Uterus (tissue), 4 donors: Measurements from ENCODE around the gene ERF. TPM values are rescaled to one million over a fixed set of nuclear protein-coding genes. Genes with fewer than 3 reads are reported as not detected.

ENCODE experiments used
- DNase-seq, 2 donors: peaks; one replicate each; pipeline ENCODE4 v3.0.0-alpha.2; 2019 to 2020
- H3K27ac ChIP-seq, 2 donors: fragments of 200-600 bp; sonication (generic); 1 replicate in 1 of 2; 2 replicates in 1 of 2; pipeline ENCODE4 v1.5.1; 2016 to 2018
- H3K27me3 ChIP-seq, 2 donors: fragments of 200-600 bp; sonication (generic); one replicate each; pipeline ENCODE4 v1.5.1; 2018 to 2019; ENCODE audit warnings: control low read depth in 1 of 2
- H3K36me3 ChIP-seq, 2 donors: fragments of 200-600 bp; sonication (generic); one replicate each; pipeline ENCODE4 v1.5.1; 2019; ENCODE audit warnings: control low read depth in 1 of 2
- H3K4me1 ChIP-seq, 2 donors: fragments of 200-600 bp; sonication (generic); one replicate each; pipeline ENCODE4 v1.5.1; 2018 to 2019; ENCODE audit warnings: control low read depth in 1 of 2
- H3K4me3 ChIP-seq, 2 donors: fragments of 200-600 bp; sonication (generic); 1 replicate in 1 of 2; 2 replicates in 1 of 2; pipeline ENCODE4 v1.5.1; 2018 to 2019; ENCODE audit warnings: mild to moderate bottlenecking in 1 of 2
- H3K9me3 ChIP-seq, 2 donors: fragments of 200-600 bp; sonication (generic); one replicate each; pipeline ENCODE4 v1.5.1; 2019; ENCODE audit warnings: control low read depth in 1 of 2
- POLR2A ChIP-seq, 2 donors: fragments of 450-650 bp; IDR thresholded peaks; one replicate each; pipeline ENCODE4 v1.6.1; 2016; ENCODE audit warnings: antibody characterized with exemption in 2 of 2, mild to moderate bottlenecking in 1 of 2, moderate library complexity in 1 of 2
- intact Hi-C: fragments of 100-400 bp; cut with DNase I; formaldehyde crosslinking; loops from one replicate; pipeline ENCODE4 v1.15.1; 2023; ENCODE audit warnings: low total_unique reads
- total RNA-seq, 4 donors: library from RNA; depleted of rRNA in 3 of 4; stranded (reverse); fragments of >200 nt in 3 of 4; gene quantifications; one replicate each; pipeline versions ENCODE4 v1.1.0 to v1.2.4, GENCODE V29; 2014 to 2023
- TF ChIP-seq, protein P1 (sequence below), 4 experiments: fragments of 200-600 bp in 2 of 4; fragments of 450-650 bp in 2 of 4; sonication (generic) in 2 of 4; IDR thresholded peaks; one replicate each; pipeline ENCODE4 v1.5.1; 2016 to 2019; ENCODE audit warnings: antibody characterized with exemption in 4 of 4, mild to moderate bottlenecking in 2 of 4, moderate library complexity in 1 of 4
- donor health status: DM: yes; HTN: yes; CAD: no.

The ERF gene
- total RNA-seq, 4 donors from 2014 or later, result 14.1 to 141 (median 42.9) TPM

GRCh38 chr19:42198676-42199439 lies 56.1 kb downstream of the ERF start:
- no peak overlapping the region for H3K4me3 ChIP-seq
- H3K36me3 ChIP-seq, result no peaks in the 10 kb centered on the region
- H3K27me3 ChIP-seq, result no peaks in the 10 kb centered on the region

More at GRCh38 chr19:42198676-42199439, 56.1 kb downstream of the ERF start:
- TF ChIP-seq, protein P1, sequence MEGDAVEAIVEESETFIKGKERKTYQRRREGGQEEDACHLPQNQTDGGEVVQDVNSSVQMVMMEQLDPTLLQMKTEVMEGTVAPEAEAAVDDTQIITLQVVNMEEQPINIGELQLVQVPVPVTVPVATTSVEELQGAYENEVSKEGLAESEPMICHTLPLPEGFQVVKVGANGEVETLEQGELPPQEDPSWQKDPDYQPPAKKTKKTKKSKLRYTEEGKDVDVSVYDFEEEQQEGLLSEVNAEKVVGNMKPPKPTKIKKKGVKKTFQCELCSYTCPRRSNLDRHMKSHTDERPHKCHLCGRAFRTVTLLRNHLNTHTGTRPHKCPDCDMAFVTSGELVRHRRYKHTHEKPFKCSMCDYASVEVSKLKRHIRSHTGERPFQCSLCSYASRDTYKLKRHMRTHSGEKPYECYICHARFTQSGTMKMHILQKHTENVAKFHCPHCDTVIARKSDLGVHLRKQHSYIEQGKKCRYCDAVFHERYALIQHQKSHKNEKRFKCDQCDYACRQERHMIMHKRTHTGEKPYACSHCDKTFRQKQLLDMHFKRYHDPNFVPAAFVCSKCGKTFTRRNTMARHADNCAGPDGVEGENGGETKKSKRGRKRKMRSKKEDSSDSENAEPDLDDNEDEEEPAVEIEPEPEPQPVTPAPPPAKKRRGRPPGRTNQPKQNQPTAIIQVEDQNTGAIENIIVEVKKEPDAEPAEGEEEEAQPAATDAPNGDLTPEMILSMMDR (IDR thresholded peaks at IDR 0.05), result no peak
- TF ChIP-seq POLR2A (IDR thresholded peaks at IDR 0.05), result no peak
- no peaks in the 10 kb centered on the region for H3K9me3 ChIP-seq
- no peaks in the 10 kb centered on the region for H3K4me1 ChIP-seq
- no peak for DNase-seq
- intact Hi-C loops, result no loop called here
- no peak overlapping the region for H3K27ac ChIP-seq

Other genes starting within 250 kb of the ERF start
- gene GRIK5, start 184.9 kb downstream of the ERF start, total RNA-seq, result 10 to 100 TPM in 1 of 4 donors, 1 to 10 TPM in 2, not detected in 1; 5.6 to 17.8 (median 7.0) TPM
- gene ZNF574, start 179.0 kb downstream of the ERF start, total RNA-seq, result 10 to 100 TPM in 3 of 4 donors, 1 to 10 TPM in 1; 5.6 to 19.9 (median 14.1) TPM
- 1 to 10 TPM in 1 of 4 donors, under 1 TPM in 2, not detected in 1; 0.55 to 3.2 (median 0.77) TPM for gene POU2F2, start 122.7 kb downstream of the ERF start, total RNA-seq
- gene DEDD2, start 37.5 kb downstream of the ERF start, total RNA-seq, result 100 to 1,000 TPM in 1 of 4 donors, 10 to 100 TPM in 2, 1 to 10 TPM in 1; 8.2 to 127 (median 23.0) TPM
- gene ZNF526, start 34.8 kb downstream of the ERF start, total RNA-seq, result 10 to 100 TPM in 2 of 4 donors, 1 to 10 TPM in 2; 1.0 to 20.6 (median 8.4) TPM
- 10 to 100 TPM in 3 of 4 donors, 1 to 10 TPM in 1; 3.5 to 44.3 (median 34.4) TPM for gene GSK3A, start 12.5 kb downstream of the ERF start, total RNA-seq
- gene CIC, start 14.1 kb upstream of the ERF start, total RNA-seq, result 100 to 1,000 TPM in 1 of 4 donors, 10 to 100 TPM in 3; 28.7 to 155 (median 47.4) TPM
- gene PRR19, start 47.0 kb upstream of the ERF start, total RNA-seq, result under 1 TPM in 1 of 4 donors, not detected in 3; 0.14 TPM
- 10 to 100 TPM in 2 of 4 donors, 1 to 10 TPM in 1, not detected in 1; 5.6 to 35.0 (median 19.4) TPM for gene PAFAH1B3, start 47.5 kb upstream of the ERF start, total RNA-seq
- under 1 TPM in 1 of 4 donors, not detected in 3; 0.69 TPM for gene TMEM145, start 58.2 kb upstream of the ERF start, total RNA-seq
- gene MEGF8, start 70.5 kb upstream of the ERF start, total RNA-seq, result 10 to 100 TPM in 3 of 4 donors, 1 to 10 TPM in 1; 3.6 to 30.0 (median 19.1) TPM
- 1 to 10 TPM in 1 of 4 donors, not detected in 3; 2.6 TPM for gene CNFN, start 135.2 kb upstream of the ERF start, total RNA-seq
- 10 to 100 TPM in 1 of 4 donors, 1 to 10 TPM in 1, not detected in 2; 9.5 to 26.0 TPM for gene LIPE, start 172.3 kb upstream of the ERF start, total RNA-seq
- gene CXCL17, start 187.8 kb upstream of the ERF start, total RNA-seq, result not detected